ENCODE measurements around the gene IL1R2.

IL1R2 gene

DNA sequence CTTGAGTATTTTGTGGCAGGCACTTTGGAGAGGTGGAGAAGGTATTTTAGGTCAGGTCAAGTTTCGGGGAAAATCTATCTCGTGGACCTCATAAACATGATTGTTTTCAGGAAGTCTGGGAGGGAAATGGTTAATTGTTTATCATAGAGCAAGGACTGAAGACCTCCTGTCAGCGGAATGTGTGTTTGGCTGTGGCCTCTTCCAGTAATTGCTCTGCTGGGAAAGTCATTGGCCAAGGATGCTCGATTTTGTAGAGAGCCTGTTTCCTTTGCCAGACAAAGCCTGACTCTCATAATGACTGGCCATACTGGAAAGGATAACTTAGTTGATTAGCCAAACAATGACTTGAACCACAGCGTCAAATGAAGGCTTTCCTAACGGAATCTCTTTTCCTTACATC is 30.0 kb downstream of the IL1R2 start:
- DNase-seq (ENCODE audit: insufficient read length, low spot score): no peak
- TF ChIP-seq, protein P1, sequence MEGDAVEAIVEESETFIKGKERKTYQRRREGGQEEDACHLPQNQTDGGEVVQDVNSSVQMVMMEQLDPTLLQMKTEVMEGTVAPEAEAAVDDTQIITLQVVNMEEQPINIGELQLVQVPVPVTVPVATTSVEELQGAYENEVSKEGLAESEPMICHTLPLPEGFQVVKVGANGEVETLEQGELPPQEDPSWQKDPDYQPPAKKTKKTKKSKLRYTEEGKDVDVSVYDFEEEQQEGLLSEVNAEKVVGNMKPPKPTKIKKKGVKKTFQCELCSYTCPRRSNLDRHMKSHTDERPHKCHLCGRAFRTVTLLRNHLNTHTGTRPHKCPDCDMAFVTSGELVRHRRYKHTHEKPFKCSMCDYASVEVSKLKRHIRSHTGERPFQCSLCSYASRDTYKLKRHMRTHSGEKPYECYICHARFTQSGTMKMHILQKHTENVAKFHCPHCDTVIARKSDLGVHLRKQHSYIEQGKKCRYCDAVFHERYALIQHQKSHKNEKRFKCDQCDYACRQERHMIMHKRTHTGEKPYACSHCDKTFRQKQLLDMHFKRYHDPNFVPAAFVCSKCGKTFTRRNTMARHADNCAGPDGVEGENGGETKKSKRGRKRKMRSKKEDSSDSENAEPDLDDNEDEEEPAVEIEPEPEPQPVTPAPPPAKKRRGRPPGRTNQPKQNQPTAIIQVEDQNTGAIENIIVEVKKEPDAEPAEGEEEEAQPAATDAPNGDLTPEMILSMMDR (IDR thresholded peaks at IDR 0.05; ENCODE audit: insufficient read depth, missing control alignments): no peak
- FAIRE-seq: no peak

DNA sequence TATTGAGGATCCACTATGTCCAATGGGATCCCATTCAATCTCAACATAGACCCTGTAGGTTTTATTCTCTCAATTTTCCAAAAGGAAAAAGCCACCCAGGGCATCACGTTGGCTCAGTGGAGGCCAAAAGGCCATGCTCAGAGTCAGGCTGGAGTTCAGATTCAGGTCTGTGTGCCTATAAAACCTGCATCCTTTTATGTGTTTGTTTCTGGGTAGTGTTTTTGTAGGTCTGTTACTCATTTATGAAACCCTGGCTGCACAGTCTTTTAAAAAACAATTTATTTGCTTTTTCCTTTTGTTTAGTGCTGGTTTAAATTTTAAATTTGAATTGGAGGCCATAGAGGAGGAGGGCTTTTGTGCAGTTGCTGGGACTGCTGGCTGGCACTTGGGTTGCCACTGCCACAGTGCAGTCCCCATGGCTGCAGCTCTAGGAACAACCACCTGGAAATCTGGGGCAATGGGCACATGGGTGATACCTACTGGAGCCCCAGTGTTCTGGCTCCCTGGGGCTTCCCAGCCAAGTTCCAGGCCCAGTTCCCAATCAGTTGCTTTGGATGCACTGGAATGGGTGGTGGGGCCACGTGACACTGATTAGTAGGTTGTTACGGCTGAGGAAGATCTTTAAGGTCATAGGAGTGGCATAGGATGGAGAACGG is 31.3 kb downstream of the IL1R2 start:
- DNase-seq (ENCODE audit: insufficient read length, low spot score) (no peak), FAIRE-seq (no peak)
- TF ChIP-seq, protein P1 (IDR thresholded peaks at IDR 0.05; ENCODE audit: insufficient read depth, missing control alignments): no peak

DNA sequence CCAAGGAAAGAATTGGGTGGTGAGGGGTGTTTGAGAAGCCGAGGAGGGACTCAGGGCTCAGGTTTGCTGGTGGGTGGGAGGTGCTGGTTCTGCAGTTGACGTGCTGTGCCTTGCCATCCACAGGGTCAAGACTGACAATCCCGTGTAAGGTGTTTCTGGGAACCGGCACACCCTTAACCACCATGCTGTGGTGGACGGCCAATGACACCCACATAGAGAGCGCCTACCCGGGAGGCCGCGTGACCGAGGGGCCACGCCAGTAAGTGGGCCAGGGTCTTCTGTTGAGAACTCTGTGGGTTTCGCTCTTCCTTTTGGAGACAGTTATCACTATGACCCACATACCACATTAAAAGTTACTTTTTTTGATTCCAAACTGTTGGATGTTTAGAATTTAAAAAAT is 32.6 kb downstream of the IL1R2 start:
- DNase-seq (ENCODE audit: insufficient read length, low spot score): no peak
- TF ChIP-seq, protein P1 (IDR thresholded peaks at IDR 0.05; ENCODE audit: insufficient read depth, missing control alignments): no peak
- no peak for FAIRE-seq

DNA sequence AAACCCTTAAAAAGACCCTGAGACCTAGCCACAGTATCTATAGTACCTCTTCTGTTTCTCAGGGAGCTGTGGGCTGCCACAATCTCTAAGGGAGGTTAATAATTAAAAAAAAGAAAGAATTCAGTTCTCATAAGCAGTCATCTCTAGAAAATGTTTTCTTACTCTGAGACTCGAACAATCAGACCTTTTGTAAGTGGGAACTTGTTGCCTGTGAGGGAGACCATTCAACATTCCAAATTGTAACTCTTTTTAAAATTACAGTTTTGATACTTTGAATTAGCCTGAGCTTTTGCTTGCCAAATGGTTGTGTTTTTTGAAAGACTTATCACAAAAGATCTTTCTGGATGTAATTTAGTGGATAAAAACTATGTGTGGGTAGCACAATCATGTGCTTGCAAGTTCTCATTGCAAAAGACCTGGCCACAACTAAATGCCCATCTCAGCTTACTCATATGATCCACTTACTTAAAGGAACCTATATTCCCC is 33.3 kb downstream of the IL1R2 start:
- FAIRE-seq (no peak), DNase-seq (ENCODE audit: insufficient read length, low spot score) (no peak)
- TF ChIP-seq, protein P1 (IDR thresholded peaks at IDR 0.05; ENCODE audit: insufficient read depth, missing control alignments): no peak

DNA sequence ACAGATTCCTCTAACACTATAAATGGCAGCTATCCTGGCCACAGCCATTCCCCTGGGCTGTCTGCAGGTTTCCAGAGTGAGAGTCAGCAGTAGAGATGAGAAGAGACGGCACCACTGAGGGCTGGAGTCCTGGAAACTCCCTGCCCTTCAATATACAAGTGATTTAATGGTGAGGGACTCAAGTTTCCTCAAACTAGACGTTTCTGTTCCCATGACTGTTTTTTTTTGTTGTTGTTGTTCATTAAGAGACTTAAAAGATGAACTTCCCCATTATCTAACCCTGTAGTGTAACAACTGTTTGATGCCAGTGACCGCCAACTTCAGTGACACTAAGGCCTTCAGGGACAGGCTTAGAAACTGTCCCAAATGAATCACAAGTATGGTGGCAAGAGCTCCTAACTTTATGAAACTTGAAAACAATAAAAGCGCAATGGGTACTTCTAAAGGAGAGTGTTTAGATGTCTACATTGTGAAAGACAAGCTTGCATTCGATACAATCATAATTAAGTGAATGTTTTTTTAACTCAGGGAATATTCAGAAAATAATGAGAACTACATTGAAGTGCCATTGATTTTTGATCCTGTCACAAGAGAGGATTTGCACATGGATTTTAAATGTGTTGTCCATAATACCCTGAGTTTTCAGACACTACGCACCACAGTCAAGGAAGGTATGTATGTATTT is 34.0 kb downstream of the IL1R2 start:
- FAIRE-seq: no peak

DNA sequence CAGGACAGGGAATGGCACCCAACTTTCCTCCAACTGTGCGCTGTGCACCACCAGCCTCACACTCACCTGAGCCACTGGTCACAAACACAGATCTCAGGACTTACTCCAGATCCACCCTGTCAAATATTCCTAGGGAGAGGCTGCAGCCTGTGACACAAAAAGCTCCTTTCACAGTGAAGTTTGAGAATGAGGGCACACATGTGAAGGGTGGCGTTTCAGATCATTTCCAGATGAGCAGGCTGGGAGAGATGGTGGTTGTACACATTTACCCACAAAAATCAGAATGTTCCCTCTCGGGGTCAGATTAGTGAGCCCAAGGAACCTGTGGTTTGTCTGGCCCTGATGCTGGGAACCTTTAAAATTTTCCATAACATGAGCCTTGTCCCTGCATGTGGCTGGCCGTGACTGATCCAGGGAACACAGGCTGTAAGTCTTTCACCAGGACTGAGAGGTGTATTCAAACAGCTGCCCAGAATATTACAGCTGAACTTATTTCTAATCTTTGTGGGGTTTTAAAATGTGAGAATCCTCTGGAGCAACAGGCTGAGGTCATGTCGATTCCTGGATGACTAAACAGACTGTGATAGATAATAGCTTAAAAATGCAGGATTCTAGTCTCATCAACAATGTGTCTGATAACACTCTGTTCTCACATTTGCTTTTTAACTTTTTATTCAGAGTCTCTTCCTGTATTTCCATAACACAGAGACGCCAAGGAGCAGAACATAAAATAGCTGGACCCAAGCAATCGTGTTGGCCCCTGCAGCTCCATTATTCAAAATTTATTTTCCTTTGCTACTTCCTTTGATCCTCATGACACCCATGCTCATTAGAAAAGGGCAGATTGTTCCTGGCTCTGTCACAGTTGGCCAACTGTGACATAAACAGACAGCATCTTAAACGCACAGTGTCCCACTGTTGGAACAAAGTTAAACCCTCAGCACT is 35.5 kb downstream of the IL1R2 start:
- TF ChIP-seq, protein P1 (IDR thresholded peaks at IDR 0.05; ENCODE audit: insufficient read depth, missing control alignments): no peak
- DNase-seq (ENCODE audit: insufficient read length, low spot score) (no peak), FAIRE-seq (no peak)

More for the DNA sequence above, 34.0 kb downstream of the IL1R2 start:
- no peak for DNase-seq (ENCODE audit: insufficient read length, low spot score)
- TF ChIP-seq, protein P1 (IDR thresholded peaks at IDR 0.05; ENCODE audit: insufficient read depth, missing control alignments): no peak

Measured in D721Med (cell line).